NCI-H2196 (cell line): ENCODE data around the gene PTPRB.
"Not testable (repeated sequence)": the region's sequence is repeated elsewhere in the genome, so short reads cannot be mapped to it uniquely, and the experiment has no call there.

Experiments
- DNase-seq: peaks from one replicate; lab custom pipeline; 2025; ENCODE audit not compliant: unreplicated experiment; lab: John Stamatoyannopoulos, UW

Gene PTPRB

GRCh38 chr12:70549340-70550179, 87.7 kb downstream of the PTPRB start:
- no peak for DNase-seq

- no peak for DNase-seq
Measured at GRCh38 chr12:70543444-70543843, 93.8 kb downstream of the PTPRB start.

GRCh38 chr12:70540996-70541395, 96.2 kb downstream of the PTPRB start:
- no peak for DNase-seq

GRCh38 chr12:70536650-70537049, 100.6 kb downstream of the PTPRB start:
- no peak for DNase-seq

GRCh38 chr12:70535896-70536374, 101.3 kb downstream of the PTPRB start:
- no peak for DNase-seq

- DNase-seq = no peak
Measured at GRCh38 chr12:70534466-70534865, 102.8 kb downstream of the PTPRB start.

GRCh38 chr12:70529647-70530046, 107.6 kb downstream of the PTPRB start:
- no peak for DNase-seq

- DNase-seq = no peak
Measured at GRCh38 chr12:70520847-70521246, 116.4 kb downstream of the PTPRB start.

- no peak for DNase-seq
Measured at GRCh38 chr12:70513426-70513825, 123.8 kb downstream of the PTPRB start.

- no peak for DNase-seq
Measured at GRCh38 chr12:70508178-70508577, 129.1 kb downstream of the PTPRB start.

GRCh38 chr12:70507442-70507841, 129.8 kb downstream of the PTPRB start:
- no peak for DNase-seq

GRCh38 chr12:70497508-70497907, 139.7 kb downstream of the PTPRB start:
- no peak for DNase-seq

GRCh38 chr12:70492904-70493303, 144.3 kb downstream of the PTPRB start:
- DNase-seq = not testable (repeated sequence)

- DNase-seq = not testable (repeated sequence)
Measured at GRCh38 chr12:70490928-70491327, 146.3 kb downstream of the PTPRB start.

GRCh38 chr12:70487440-70487839, 149.8 kb downstream of the PTPRB start:
- DNase-seq = no peak

- DNase-seq = no peak
Measured at GRCh38 chr12:70486588-70486987, 150.6 kb downstream of the PTPRB start.

- DNase-seq = no peak
Measured at GRCh38 chr12:70485704-70486103, 151.5 kb downstream of the PTPRB start.

- no peak for DNase-seq
Measured at GRCh38 chr12:70484464-70484863, 152.8 kb downstream of the PTPRB start.

- DNase-seq = no peak
Measured at GRCh38 chr12:70482764-70483163, 154.5 kb downstream of the PTPRB start.

GRCh38 chr12:70469221-70469820, 167.9 kb downstream of the PTPRB start:
- no peak for DNase-seq

- no peak for DNase-seq
Measured at GRCh38 chr12:70468741-70469140, 168.5 kb downstream of the PTPRB start.
